Motor neuron (in vitro differentiated cells): Measurements from ENCODE around the gene XRCC1. TPM values are rescaled to one million over a fixed set of nuclear protein-coding genes. Genes with fewer than 3 reads are reported as not detected.
"Not testable (repeated sequence)": the region's sequence is repeated elsewhere in the genome, so short reads cannot be mapped to it uniquely, and the experiment has no call there.

ENCODE experiments used
- ATAC-seq, 8 experiments: fragments of 200-7000 bp; cut with Tn5 transposase; replicated peaks in 6 of 8; 2 replicates each; pipeline ENCODE4 v1.8.0; 2021; ENCODE audit warnings: mild to moderate bottlenecking in 8 of 8, moderate library complexity in 8 of 8
- H3K27ac ChIP-seq, 2 donors: fragments of 250-450 bp; sonication (Bioruptor Pico); 2 replicates each; pipeline ENCODE4 v1.9.0; 2021; ENCODE audit warnings: antibody characterized with exemption in 2 of 2, mild to moderate bottlenecking in 2 of 2, moderate library complexity in 1 of 2
- H3K4me1 ChIP-seq, 2 donors: fragments of 250-450 bp; sonication (Bioruptor Pico); replicated peaks in 1 of 2; 2 replicates each; pipeline ENCODE4 v1.6.1; 2021; ENCODE audit warnings: antibody characterized with exemption in 2 of 2, mild to moderate bottlenecking in 2 of 2, moderate library complexity in 1 of 2
- H3K4me3 ChIP-seq, 5 donors: fragments of 250-450 bp; sonication (Bioruptor Pico); 2 replicates each; pipeline ENCODE4 v1.9.0; 2021; ENCODE audit warnings: antibody characterized with exemption in 5 of 5, mild to moderate bottlenecking in 5 of 5, moderate library complexity in 4 of 5
- WGBS, 10 experiments: fragments of 450-650 bp; shearing (Covaris generic); methylation state at CpG; one replicate each; pipeline ENCODE4 v1.0.0; 2022; 5-methylcytosine and 5-hydroxymethylcytosine counted together
- in situ Hi-C, 9 experiments: fragments of 400-800 bp; cut with MboI; loops; one replicate each; pipeline ENCODE4 v1.15.0; 2021; ENCODE audit warnings: low sequenced_read_pairs in 9 of 9, low pct_unique_long_range_greater_than_20kb in 2 of 9; ENCODE audit not compliant: unreplicated experiment in 9 of 9
- total RNA-seq, 8 experiments: library from RNA; unstranded; fragments of 300-600 nt; gene quantifications; 2 replicates each; pipeline versions ENCODE4 v1.2.3 to v1.2.4, GENCODE V29; 2022

The XRCC1 gene
- total RNA-seq, 8 experiments from 2014 or later = 7.2 to 62.1 (median 30.1) TPM

- H3K4me1 ChIP-seq = peaks cover 5 to 13% of the 10 kb centered on the region in 2 donors
- WGBS, 10 experiments = 0 to 100% (median 0%) methylated on average over 1 to 12 of the region's 54 CpGs; no CpG with 5 or more reads in 2 of the 10 experiments
- H3K4me3 ChIP-seq = peak within 1 kb of the TSS; percentile 43 to 78 (median 53)
- peak; percentile 60 to 94 (median 90) for ATAC-seq
- no peak within 1 kb of the TSS for H3K27ac ChIP-seq
- in situ Hi-C loops = loop anchor here in 1 of 9 experiments (10.0 kb wide), 1 partner anchor 82 kb away; no protein-coding TSS in a partner anchor
These were observed 48.2 kb downstream of the XRCC1 start, which contains the start of gene ETHE1 for GRCh38 chr19:43526884-43527859. Gene ETHE1 (minus strand): TSS chr19:43527201. CDS start chr19:43527177, 24 bp downstream.

GRCh38 chr19:43525836-43526771, 49.2 kb downstream of the XRCC1 start:
- WGBS, 10 experiments = 0 to 5% (median 2%) methylated on average over 1 to 14 of the region's 26 CpGs; no CpG with 5 or more reads in 6 of the 10 experiments
- Histone ChIP-seq H3K27ac (no peak overlapping the region), H3K4me1 (peaks cover 4 to 12% of the 10 kb centered on the region in 2 donors), H3K4me3 (peak overlapping the region; percentile 43 to 78 (median 53))
- in situ Hi-C loops = loop anchor here in 1 of 9 experiments (10.0 kb wide), 1 partner anchor 81 kb away; no protein-coding TSS in a partner anchor
- peak; percentile 1 to 42 (median 26) for ATAC-seq

GRCh38 chr19:43524922-43525835, 50.1 kb downstream of the XRCC1 start:
- in situ Hi-C loops = loop anchor here in 1 of 9 experiments (10.0 kb wide), 1 partner anchor 80 kb away; no protein-coding TSS in a partner anchor
- H3K4me1 ChIP-seq = peaks cover 4 to 12% of the 10 kb centered on the region in 2 donors
- 0 to 80% (median 25%) methylated on average over 1 to 9 of the region's 12 CpGs for WGBS, 10 experiments
- peak overlapping the region; percentile 2 to 78 (median 48) for H3K4me3 ChIP-seq
- peak; percentile 7 to 63 (median 38) for ATAC-seq
- no peak overlapping the region for H3K27ac ChIP-seq

- not testable (repeated sequence) for ATAC-seq, H3K27ac ChIP-seq, H3K4me3 ChIP-seq
- peaks cover 4 to 12% of the 10 kb centered on the region in 2 donors for H3K4me1 ChIP-seq
- in situ Hi-C loops = loop anchor here in 1 of 9 experiments (10.0 kb wide), 1 partner anchor 79 kb away; no protein-coding TSS in a partner anchor
- 80 to 100% (median 100%) methylated on average over 1 to 7 of the region's 8 CpGs; no CpG with 5 or more reads in 2 of the 10 experiments for WGBS, 10 experiments
These were observed 51.6 kb downstream of the XRCC1 start for GRCh38 chr19:43523696-43524095.

- ATAC-seq = no peak
- WGBS, 10 experiments = 62 to 100% (median 86%) methylated on average over 1 to 5 of the region's 5 CpGs; no CpG with 5 or more reads in 3 of the 10 experiments
- in situ Hi-C loops = loop anchor here in 1 of 9 experiments (10.0 kb wide), 1 partner anchor 78 kb away; no protein-coding TSS in a partner anchor
- Histone ChIP-seq H3K4me3 (no peak overlapping the region), H3K4me1 (peaks cover 4 to 12% of the 10 kb centered on the region in 2 donors), H3K27ac (no peak overlapping the region)
These were observed 52.4 kb downstream of the XRCC1 start for GRCh38 chr19:43522929-43523328.

- 5 to 100% (median 53%) methylated on average over 1 to 8 of the region's 10 CpGs; no CpG with 5 or more reads in 1 of the 10 experiments for WGBS, 10 experiments
- Histone ChIP-seq H3K4me3 (no peak overlapping the region), H3K4me1 (no peaks in the 10 kb centered on the region), H3K27ac (no peak overlapping the region)
- in situ Hi-C loops = loop anchor here in 8 of 9 experiments (5.0 to 10.0 kb wide), 3 partner anchors 65 to 75 kb away; no protein-coding TSS in a partner anchor
- peak; percentile 46 to 75 (median 68) for ATAC-seq
These were observed 55.8 kb downstream of the XRCC1 start for GRCh38 chr19:43519436-43520088.

- peak in 2 of 8 experiments; percentile 10 to 29 for ATAC-seq
- in situ Hi-C loops = loop anchor here in 7 of 9 experiments (5.0 to 10.0 kb wide), 3 partner anchors 63 to 73 kb away; no protein-coding TSS in a partner anchor
- H3K4me3 ChIP-seq = no peak overlapping the region
- no peak overlapping the region for H3K27ac ChIP-seq
- no peaks in the 10 kb centered on the region for H3K4me1 ChIP-seq
- WGBS, 10 experiments = 25 to 100% (median 82%) methylated on average over 1 to 4 of the region's 4 CpGs; no CpG with 5 or more reads in 2 of the 10 experiments
These were observed 57.3 kb downstream of the XRCC1 start for GRCh38 chr19:43518051-43518450.

- H3K4me1 ChIP-seq, H3K27ac ChIP-seq, ATAC-seq, H3K4me3 ChIP-seq: not testable (repeated sequence)
- in situ Hi-C loops = loop anchor here in 6 of 9 experiments (10.0 kb wide), 2 partner anchors 58 to 68 kb away; no protein-coding TSS in a partner anchor
These were observed 62.9 kb downstream of the XRCC1 start for GRCh38 chr19:43512399-43512798.

GRCh38 chr19:43511324-43511723, 64.0 kb downstream of the XRCC1 start:
- Histone ChIP-seq H3K27ac (no peak overlapping the region), H3K4me1 (no peaks in the 10 kb centered on the region), H3K4me3 (no peak overlapping the region)
- ATAC-seq = no peak
- 80 to 100% (median 96%) methylated on average over 1 to 4 of the region's 5 CpGs; no CpG with 5 or more reads in 4 of the 10 experiments for WGBS, 10 experiments
- in situ Hi-C loops = loop anchor here in 6 of 9 experiments (10.0 kb wide), 2 partner anchors 57 to 67 kb away; no protein-coding TSS in a partner anchor

- Histone ChIP-seq H3K27ac (no peak overlapping the region), H3K4me3 (no peak overlapping the region), H3K4me1 (no peaks in the 10 kb centered on the region)
- ATAC-seq = no peak
- WGBS, 10 experiments = 76 to 100% (median 97%) methylated on average over 1 to 9 of the region's 9 CpGs; no CpG with 5 or more reads in 1 of the 10 experiments
- in situ Hi-C loops = loop anchor here in 6 of 9 experiments (10.0 kb wide), 2 partner anchors 56 to 66 kb away; no protein-coding TSS in a partner anchor
These were observed 64.6 kb downstream of the XRCC1 start for GRCh38 chr19:43510713-43511112.

- ATAC-seq = no peak
- in situ Hi-C loops = no loop called here
These were observed 67.4 kb downstream of the XRCC1 start for GRCh38 chr19:43507880-43508279.

More at GRCh38 chr19:43507880-43508279, 67.4 kb downstream of the XRCC1 start:
- Histone ChIP-seq H3K4me3 (no peak overlapping the region), H3K27ac (no peak overlapping the region), H3K4me1 (peaks cover 0 to 6% of the 10 kb centered on the region in 2 donors)
- 17 to 100% (median 68%) methylated on average over 1 to 2 of the region's 2 CpGs; no CpG with 5 or more reads in 6 of the 10 experiments for WGBS, 10 experiments
